H1 (cell line): ENCODE results near the gene ADTRP. TPM values are rescaled to one million over a fixed set of nuclear protein-coding genes. Genes with fewer than 3 reads are reported as not detected.

Experiments used
- CTCF ChIA-PET: fragments of 300-600 bp; sonication (Branson Sonifier 250); formaldehyde crosslinking; loops from one replicate; lab custom pipeline; 2021; ENCODE audit not compliant: partially characterized antibody; lab: Charles Lee
- POLR2A ChIA-PET: fragments of 300-600 bp; sonication (Branson Sonifier 250); formaldehyde crosslinking; loops from one replicate; lab custom pipeline; 2021; ENCODE audit warnings: inconsistent platforms; ENCODE audit not compliant: partially characterized antibody; lab: Charles Lee
- DNase-seq, 2 experiments: peaks; one replicate each; pipeline versions ENCODE4 v3.0.0 to v3.0.0-alpha.2; 2010 to 2022; ENCODE audit warnings: low spot score in 2 of 2, low read depth in 1 of 2, mixed read lengths in 1 of 2
- FAIRE-seq: peaks from 2 replicates; lab custom pipeline; 2011; peaks lifted over from hg19 to GRCh38; lab: Jason Lieb, UNC
- H2AFZ ChIP-seq: 2 replicates; pipeline ENCODE4 v1.8.1; 2012; ENCODE audit warnings: low read length, inconsistent platforms
- H2AK5ac ChIP-seq: 2 replicates; pipeline ENCODE4 v1.6.1; 2013; ENCODE audit warnings: low read depth, low read length
- H2BK120ac ChIP-seq: replicated peaks from 2 replicates; pipeline ENCODE3; 2013; ENCODE audit warnings: low read depth, low read length, inconsistent platforms
- H2BK12ac ChIP-seq: 2 replicates; pipeline ENCODE4 v1.6.1; 2013; ENCODE audit warnings: low read depth, low read length
- H2BK15ac ChIP-seq: 2 replicates; pipeline ENCODE4 v1.6.1; 2013; ENCODE audit warnings: low read length
- H2BK20ac ChIP-seq: 2 replicates; pipeline ENCODE4 v1.6.1; 2013; ENCODE audit warnings: low read length
- H2BK5ac ChIP-seq: 2 replicates; pipeline ENCODE4 v1.6.1; 2013; ENCODE audit warnings: low read depth, low read length
- H3K14ac ChIP-seq: 2 replicates; pipeline ENCODE4 v1.6.1; 2013; ENCODE audit warnings: inconsistent platforms; ENCODE audit not compliant: insufficient read length
- H3K18ac ChIP-seq: 2 replicates; pipeline ENCODE4 v1.6.1; 2013; ENCODE audit warnings: low read length; ENCODE audit errors: extremely low read depth
- H3K23ac ChIP-seq: 2 replicates; pipeline ENCODE4 v1.6.1; 2013; ENCODE audit warnings: inconsistent platforms; ENCODE audit not compliant: insufficient read length
- H3K23me2 ChIP-seq: 2 replicates; pipeline ENCODE4 v1.6.1; 2013; ENCODE audit warnings: low read depth, low read length
- H3K27ac ChIP-seq: 2 replicates; pipeline ENCODE4 v1.6.1; 2011; ENCODE audit warnings: low read depth, low read length, inconsistent platforms
- H3K27me3 ChIP-seq, 4 experiments: replicated peaks in 1 of 4; 1 replicate in 1 of 4; 2 replicates in 3 of 4; pipeline versions ENCODE4 v1.6.1 to v1.8.1; 2011 to 2013; ENCODE audit warnings: low read length in 3 of 4, mild to moderate bottlenecking in 3 of 4, inconsistent platforms in 2 of 4, mixed read lengths in 2 of 4, moderate library complexity in 1 of 4; ENCODE audit not compliant: control insufficient read depth in 3 of 4, insufficient read depth in 3 of 4; ENCODE audit errors: extremely low read depth in 1 of 4
- H3K36me3 ChIP-seq, 4 experiments: 2 replicates each; pipeline versions ENCODE4 v1.6.1 to v1.8.1; 2011 to 2013; ENCODE audit warnings: mild to moderate bottlenecking in 4 of 4, low read length in 3 of 4, moderate library complexity in 2 of 4, control low read depth in 1 of 4, inconsistent platforms in 1 of 4; ENCODE audit not compliant: insufficient read depth in 4 of 4, control insufficient read depth in 2 of 4
- H3K4ac ChIP-seq: replicated peaks from 2 replicates; pipeline ENCODE3; 2013; ENCODE audit warnings: low read length, low read depth, mixed read lengths, inconsistent platforms; ENCODE audit not compliant: insufficient read length
- H3K4me1 ChIP-seq, 4 experiments: replicated peaks in 1 of 4; 1 replicate in 1 of 4; 2 replicates in 3 of 4; pipeline versions ENCODE4 v1.6.1 to v1.8.1; 2011 to 2013; ENCODE audit warnings: low read length in 3 of 4, inconsistent platforms in 2 of 4, mixed read lengths in 1 of 4; ENCODE audit not compliant: insufficient read depth in 4 of 4, control insufficient read depth in 3 of 4
- H3K4me2 ChIP-seq, 2 experiments: 2 replicates each; pipeline versions ENCODE4 v1.6.1 to v1.8.1; 2011 to 2013; ENCODE audit warnings: low read depth in 2 of 2, low read length in 2 of 2, control low read depth in 1 of 2, inconsistent platforms in 1 of 2, mild to moderate bottlenecking in 1 of 2; ENCODE audit not compliant: insufficient read depth in 1 of 2
- H3K4me3 ChIP-seq, 4 experiments: fragments of 200-600, 300-600 bp in 1 of 4; sonication (generic), shearing (Covaris generic), sonication (Bioruptor Twin) in 1 of 4; 2 replicates each; pipeline versions ENCODE4 v1.5.1 to v1.8.1; 2011 to 2016; ENCODE audit warnings: low read length in 4 of 4, low read depth in 3 of 4, control low read depth in 2 of 4, inconsistent platforms in 2 of 4, mild to moderate bottlenecking in 2 of 4, mixed read lengths in 1 of 4, moderate library complexity in 1 of 4; ENCODE audit not compliant: insufficient read depth in 2 of 4; ENCODE audit errors: extremely low read depth in 1 of 4
- H3K56ac ChIP-seq: replicated peaks from 2 replicates; pipeline ENCODE3; 2013; ENCODE audit warnings: low read depth, mild to moderate bottlenecking, mixed read lengths, low read length, inconsistent platforms; ENCODE audit not compliant: insufficient read length
- H3K79me1 ChIP-seq: 2 replicates; pipeline ENCODE4 v1.6.1; 2013; ENCODE audit warnings: low read depth, low read length, control low read depth
- H3K79me2 ChIP-seq, 2 experiments: 2 replicates each; pipeline versions ENCODE4 v1.6.1 to v1.8.1; 2012 to 2013; ENCODE audit warnings: low read length in 2 of 2, mild to moderate bottlenecking in 2 of 2, inconsistent platforms in 1 of 2; ENCODE audit not compliant: insufficient read depth in 2 of 2, control insufficient read depth in 1 of 2
- H3K9ac ChIP-seq, 4 experiments: replicated peaks in 1 of 4; 1 replicate in 1 of 4; 2 replicates in 3 of 4; pipeline versions ENCODE4 v1.6.1 to v1.8.1; 2011 to 2013; ENCODE audit warnings: low read depth in 3 of 4, low read length in 3 of 4, control low read depth in 2 of 4, mild to moderate bottlenecking in 2 of 4, moderate library complexity in 2 of 4, inconsistent platforms in 1 of 4; ENCODE audit errors: extremely low read depth in 1 of 4
- H3K9me3 ChIP-seq, 2 experiments: 2 replicates each; pipeline versions ENCODE4 v1.6.1 to v1.8.1; 2012 to 2013; ENCODE audit warnings: mild to moderate bottlenecking in 2 of 2, moderate library complexity in 2 of 2, control low read depth in 1 of 2, inconsistent platforms in 1 of 2, low read depth in 1 of 2, low read length in 1 of 2, mixed read lengths in 1 of 2; ENCODE audit not compliant: insufficient read depth in 2 of 2
- H4K20me1 ChIP-seq, 2 experiments: replicated peaks in 1 of 2; 2 replicates each; pipeline versions ENCODE3 to v1.8.1; 2011 to 2013; ENCODE audit warnings: inconsistent platforms in 2 of 2, low read length in 2 of 2, mild to moderate bottlenecking in 1 of 2; ENCODE audit not compliant: insufficient read depth in 2 of 2, control insufficient read depth in 1 of 2
- H4K5ac ChIP-seq: 2 replicates; pipeline ENCODE4 v1.6.1; 2013; ENCODE audit warnings: low read length, low read depth, mixed read lengths, inconsistent platforms; ENCODE audit not compliant: insufficient read length
- H4K8ac ChIP-seq: 2 replicates; pipeline ENCODE4 v1.8.0; 2013; ENCODE audit warnings: mild to moderate bottlenecking, moderate library complexity, low read length, inconsistent platforms; ENCODE audit not compliant: insufficient read depth; ENCODE audit errors: extremely low read depth
- H4K91ac ChIP-seq: replicated peaks from 2 replicates; pipeline ENCODE3; 2013; ENCODE audit warnings: low read length, mixed read lengths, inconsistent platforms; ENCODE audit not compliant: insufficient read length
- ATF2 ChIP-seq: IDR thresholded peaks from 2 replicates; pipeline ENCODE4 v1.6.1; 2012; ENCODE audit warnings: low read length, inconsistent platforms
- EP300 ChIP-seq, 2 experiments: IDR thresholded peaks; 1 replicate in 1 of 2; 2 replicates in 1 of 2; pipeline ENCODE4 v1.6.1; 2011 to 2012; ENCODE audit warnings: low read depth in 2 of 2, low read length in 2 of 2, mild to moderate bottlenecking in 2 of 2, borderline replicate concordance in 1 of 2, inconsistent platforms in 1 of 2, moderate library complexity in 1 of 2
- GTF2F1 ChIP-seq: IDR thresholded peaks from 2 replicates; pipeline ENCODE4 v1.6.1; 2012; ENCODE audit warnings: low read depth, low read length, improper control_type of control experiment, borderline replicate concordance
- HDAC6 ChIP-seq: IDR thresholded peaks from one replicate; pipeline ENCODE4 v1.7.1; 2012; ENCODE audit warnings: low read depth, mild to moderate bottlenecking, inconsistent platforms, low read length, moderate library complexity
- RXRA ChIP-seq: IDR thresholded peaks from 2 replicates; pipeline ENCODE4 v1.6.1; 2011; ENCODE audit warnings: low read depth, mild to moderate bottlenecking, low read length, moderate library complexity; ENCODE audit not compliant: insufficient read depth
- SIN3A ChIP-seq, 2 experiments: IDR thresholded peaks in 1 of 2; conservative IDR thresholded peaks in 1 of 2; 2 replicates each; pipeline ENCODE4 v1.6.1; 2011 to 2012; ENCODE audit warnings: low read length in 2 of 2, improper control_type of control experiment in 1 of 2, low read depth in 1 of 2, mild to moderate bottlenecking in 1 of 2
- TAF7 ChIP-seq: optimal IDR thresholded peaks from 2 replicates; pipeline ENCODE3; 2011; ENCODE audit warnings: low read depth, mild to moderate bottlenecking, inconsistent platforms, low read length, moderate library complexity, borderline replicate concordance
- TBP ChIP-seq: IDR thresholded peaks from 2 replicates; pipeline ENCODE4 v1.6.1; 2011; ENCODE audit warnings: low read depth, low read length, improper control_type of control experiment
- WGBS, 2 experiments: shearing (Covaris generic) in 1 of 2; methylation state at CpG; one replicate each; pipeline versions ENCODE4 v1.1.6 to v1.1.7; 2013 to 2015; ENCODE audit warnings: low lambda C conversion rate in 2 of 2, mixed read lengths in 2 of 2, inconsistent platforms in 1 of 2, low coverage in 1 of 2, missing lambda C conversion rate in 1 of 2; ENCODE audit not compliant: insufficient replicate concordance in 2 of 2, insufficient coverage in 1 of 2, insufficient read length in 1 of 2; ENCODE audit errors: extremely low coverage in 1 of 2, missing lambda C conversion rate in 1 of 2; 5-methylcytosine and 5-hydroxymethylcytosine counted together
- polyA plus RNA-seq, 7 experiments: library from polyadenylated mRNA; depleted of rRNA in 3 of 7; stranded (reverse) in 5 of 7; unstranded in 2 of 7; fragments of >200 nt in 5 of 7; fragments of 200-250 nt in 2 of 7; gene quantifications; 1 replicate in 5 of 7; 2 replicates in 1 of 7; 4 replicates in 1 of 7; pipeline versions ENCODE4 v1.2.1 to v1.2.3, GENCODE V29; 2011 to 2013; ENCODE audit warnings: missing spikeins in 2 of 7, mixed read lengths in 2 of 7
- total RNA-seq: library from RNA; stranded (reverse); fragmentation: NEBNext Ultra II Directional; extraction: Animal tissue kit (Norgen Biotek cat#: 25700); gene quantifications from 2 replicates; pipeline ENCODE4 v1.2.1, GENCODE V29; 2021
- TF ChIP-seq, protein P1 (sequence below), 3 experiments: IDR thresholded peaks; 1 replicate in 2 of 3; 2 replicates in 1 of 3; pipeline versions ENCODE4 v1.5.1 to v1.6.1; 2011; ENCODE audit warnings: low read length in 3 of 3, mild to moderate bottlenecking in 3 of 3, inconsistent platforms in 2 of 3, low read depth in 1 of 3, moderate library complexity in 1 of 3; ENCODE audit not compliant: insufficient read depth in 1 of 3; ENCODE audit errors: control extremely low read depth in 1 of 3

The ADTRP gene
- total and polyA plus RNA-seq, 2 of the 8 experiments (the other 6 are each of a cell fraction or from before 2014, with no cell fraction given) = 0.08 to 0.45 TPM

GRCh38 chr6:11681357-11681756, 97.2 kb downstream of the ADTRP start:
- H3K27ac ChIP-seq = no peak overlapping the region
- H4K20me1 ChIP-seq = no peaks in the 10 kb centered on the region
- no peaks in the 10 kb centered on the region for H3K27me3 ChIP-seq
- H2AFZ ChIP-seq = no peak overlapping the region
- H4K8ac ChIP-seq = no peak overlapping the region
- DNase-seq (no peak), FAIRE-seq (no peak)
- H3K4me3 ChIP-seq = no peak overlapping the region
- H3K9ac ChIP-seq = no peak overlapping the region
- H3K79me2 ChIP-seq = no peaks in the 10 kb centered on the region
- H3K4me2 ChIP-seq = no peak overlapping the region
- ChIA-PET CTCF (no interaction called here), POLR2A (no interaction called here)
- no peaks in the 10 kb centered on the region for H3K23me2 ChIP-seq
- no peak overlapping the region for H3K56ac ChIP-seq
- H3K4ac ChIP-seq = no peak overlapping the region
- H3K36me3 ChIP-seq = no peaks in the 10 kb centered on the region
- H3K9me3 ChIP-seq = peaks cover 15 to 20% of the 10 kb centered on the region in 2 experiments
- no peak overlapping the region for H2BK20ac ChIP-seq
- H3K18ac ChIP-seq = no peak overlapping the region
- H3K79me1 ChIP-seq = no peaks in the 10 kb centered on the region
- H3K23ac ChIP-seq = no peak overlapping the region
- no peak overlapping the region for H4K5ac ChIP-seq
- H2BK15ac ChIP-seq = no peak overlapping the region
- H2BK120ac ChIP-seq = no peak overlapping the region
- no peak overlapping the region for H2BK5ac ChIP-seq
- H2BK12ac ChIP-seq = no peak overlapping the region
- no peak overlapping the region for H2AK5ac ChIP-seq
- no peak overlapping the region for H4K91ac ChIP-seq
- no peaks in the 10 kb centered on the region for H3K4me1 ChIP-seq
- WGBS, 2 experiments = 100% methylated on average over 1 of the region's 1 CpG; no CpG with 5 or more reads in 1 of the 2 experiments
- no peak overlapping the region for H3K14ac ChIP-seq
- TF ChIP-seq HDAC6 (no peak), TBP (no peak), ATF2 (no peak), RXRA (no peak), SIN3A (conservative IDR thresholded peaks at IDR 0.05 in 1 of 2, IDR thresholded peaks at IDR 0.05 in 1 of 2; ENCODE audit: low read depth in 1 of 2, low read length in 2 of 2) (no peak), TAF7 (no peak), GTF2F1 (no peak), EP300 (IDR thresholded peaks at IDR 0.05; ENCODE audit: borderline replicate concordance in 1 of 2, low read depth in 2 of 2, low read length in 2 of 2) (no peak)
- TF ChIP-seq, protein P1, sequence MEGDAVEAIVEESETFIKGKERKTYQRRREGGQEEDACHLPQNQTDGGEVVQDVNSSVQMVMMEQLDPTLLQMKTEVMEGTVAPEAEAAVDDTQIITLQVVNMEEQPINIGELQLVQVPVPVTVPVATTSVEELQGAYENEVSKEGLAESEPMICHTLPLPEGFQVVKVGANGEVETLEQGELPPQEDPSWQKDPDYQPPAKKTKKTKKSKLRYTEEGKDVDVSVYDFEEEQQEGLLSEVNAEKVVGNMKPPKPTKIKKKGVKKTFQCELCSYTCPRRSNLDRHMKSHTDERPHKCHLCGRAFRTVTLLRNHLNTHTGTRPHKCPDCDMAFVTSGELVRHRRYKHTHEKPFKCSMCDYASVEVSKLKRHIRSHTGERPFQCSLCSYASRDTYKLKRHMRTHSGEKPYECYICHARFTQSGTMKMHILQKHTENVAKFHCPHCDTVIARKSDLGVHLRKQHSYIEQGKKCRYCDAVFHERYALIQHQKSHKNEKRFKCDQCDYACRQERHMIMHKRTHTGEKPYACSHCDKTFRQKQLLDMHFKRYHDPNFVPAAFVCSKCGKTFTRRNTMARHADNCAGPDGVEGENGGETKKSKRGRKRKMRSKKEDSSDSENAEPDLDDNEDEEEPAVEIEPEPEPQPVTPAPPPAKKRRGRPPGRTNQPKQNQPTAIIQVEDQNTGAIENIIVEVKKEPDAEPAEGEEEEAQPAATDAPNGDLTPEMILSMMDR (IDR thresholded peaks at IDR 0.05; ENCODE audit: control extremely low read depth in 1 of 3, insufficient read depth in 1 of 3, low read depth in 1 of 3, low read length in 3 of 3) = no peak
